Esophagus muscularis mucosa (tissue), 4 donors: Measurements from ENCODE around the gene ZNF2.

Source experiments
- CTCF ChIP-seq, 3 experiments: fragments of 200-600 bp in 2 of 3; fragments of 450-650 bp in 1 of 3; sonication (generic) in 2 of 3; IDR thresholded peaks; one replicate each; pipeline ENCODE4 v1.5.1; 2017 to 2019; ENCODE audit warnings: antibody characterized with exemption in 3 of 3, mild to moderate bottlenecking in 2 of 3, moderate library complexity in 1 of 3
- EP300 ChIP-seq: sonication (generic); formaldehyde crosslinking; IDR thresholded peaks from one replicate; pipeline ENCODE4 v1.6.1; 2017; ENCODE audit warnings: antibody characterized with exemption
- POLR2A ChIP-seq: fragments of 450-650 bp; IDR thresholded peaks from one replicate; pipeline ENCODE4 v1.6.1; 2017; ENCODE audit warnings: antibody characterized with exemption, moderate library complexity, mild to moderate bottlenecking, low read depth
- POLR2AphosphoS5 ChIP-seq, 2 donors: sonication (generic); formaldehyde crosslinking; IDR thresholded peaks; one replicate each; pipeline ENCODE4 v1.6.1; 2017; ENCODE audit warnings: antibody characterized with exemption in 2 of 2

GRCh38 chr2:95181774-95182173 lies 16.2 kb downstream of the ZNF2 start:
- no peak for TF ChIP-seq POLR2AphosphoS5 (IDR thresholded peaks at IDR 0.05)
- TF ChIP-seq CTCF (IDR thresholded peaks at IDR 0.05) = no peak
- no peak for TF ChIP-seq EP300
- no peak for TF ChIP-seq POLR2A
